ENCODE data around the gene ABCF2. TPM values are rescaled to one million over a fixed set of nuclear protein-coding genes. Genes with fewer than 3 reads are reported as not detected.

The ABCF2 gene
- total RNA-seq, 1 donor from 2014 or later, result 23.3 TPM

- no peaks in the 10 kb centered on the region for H3K9me3 ChIP-seq
- peak in 1 of 2 donors; percentile 2 for ATAC-seq
- H3K36me3 ChIP-seq, result no peaks in the 10 kb centered on the region
- DNase-seq, result no peak
- TF ChIP-seq CTCF (IDR thresholded peaks at IDR 0.05), result no peak
- peaks cover 5% of the 10 kb centered on the region for H3K27me3 ChIP-seq (ENCODE audit: low read depth)
- no peak overlapping the region for H3K4me3 ChIP-seq
- H3K4me1 ChIP-seq, result peaks cover 41% of the 10 kb centered on the region
- intact Hi-C loops (cut with DNase I), result no loop called here
- no peak overlapping the region for H3K27ac ChIP-seq
Measured at GRCh38 chr7:151273651-151274390, 46.8 kb upstream of the ABCF2 start.

- Histone ChIP-seq H3K36me3 (no peaks in the 10 kb centered on the region), H3K9me3 (no peaks in the 10 kb centered on the region), H3K4me3 (no peak overlapping the region), H3K27me3 (ENCODE audit: low read depth) (peaks cover 3% of the 10 kb centered on the region), H3K4me1 (peaks cover 41% of the 10 kb centered on the region), H3K27ac (peak overlapping the region; percentile 70)
- ATAC-seq, result no peak
- no peak for DNase-seq
- intact Hi-C loops (cut with DNase I), result no loop called here
- TF ChIP-seq CTCF (IDR thresholded peaks at IDR 0.05), result no peak
Measured at GRCh38 chr7:151272877-151273276, 45.9 kb upstream of the ABCF2 start.

GRCh38 chr7:151272405-151272804, 45.4 kb upstream of the ABCF2 start:
- intact Hi-C loops (cut with DNase I), result no loop called here
- ATAC-seq (peak in 1 of 2 donors; percentile 1), DNase-seq (peak; percentile 41)
- Histone ChIP-seq H3K36me3 (no peaks in the 10 kb centered on the region), H3K4me3 (no peak overlapping the region), H3K4me1 (peaks cover 36% of the 10 kb centered on the region), H3K9me3 (no peaks in the 10 kb centered on the region), H3K27ac (peak overlapping the region; percentile 70), H3K27me3 (ENCODE audit: low read depth) (no peaks in the 10 kb centered on the region)
- no peak for TF ChIP-seq CTCF (IDR thresholded peaks at IDR 0.05)

GRCh38 chr7:151271699-151272355, 44.8 kb upstream of the ABCF2 start:
- Histone ChIP-seq H3K9me3 (no peaks in the 10 kb centered on the region), H3K4me1 (peaks cover 33% of the 10 kb centered on the region), H3K4me3 (no peak overlapping the region), H3K27ac (peak overlapping the region; percentile 70), H3K27me3 (ENCODE audit: low read depth) (no peaks in the 10 kb centered on the region), H3K36me3 (no peaks in the 10 kb centered on the region)
- TF ChIP-seq CTCF (IDR thresholded peaks at IDR 0.05), result no peak
- DNase-seq (peak; percentile 71), ATAC-seq (peak; percentile 88 to 90)
- intact Hi-C loops (cut with DNase I), result no loop called here

- Histone ChIP-seq H3K4me3 (no peak overlapping the region), H3K9me3 (no peaks in the 10 kb centered on the region), H3K27ac (no peak overlapping the region), H3K27me3 (ENCODE audit: low read depth) (no peaks in the 10 kb centered on the region), H3K36me3 (no peaks in the 10 kb centered on the region), H3K4me1 (peaks cover 33% of the 10 kb centered on the region)
- intact Hi-C loops (cut with DNase I), result no loop called here
- TF ChIP-seq CTCF (IDR thresholded peaks at IDR 0.05), result no peak
- no peak for ATAC-seq
- peak; percentile 30 for DNase-seq
Measured at GRCh38 chr7:151269511-151269910, 42.5 kb upstream of the ABCF2 start.
